22Rv1 (cell line): Measurements from ENCODE around the gene NOBOX.

Source experiments
- H3K27ac ChIP-seq: fragments of 450-650 bp; 2 replicates; pipeline ENCODE4 v1.5.1; 2017
- ZFX ChIP-seq: fragments of 450-650 bp; IDR thresholded peaks from 2 replicates; pipeline ENCODE4 v1.6.1; 2017; ENCODE audit warnings: antibody characterized with exemption, borderline replicate concordance
- TF ChIP-seq, protein P1 (sequence below): fragments of 450-650 bp; IDR thresholded peaks from 2 replicates; pipeline ENCODE4 v1.5.1; 2017; ENCODE audit warnings: mild to moderate bottlenecking

Gene NOBOX

DNA sequence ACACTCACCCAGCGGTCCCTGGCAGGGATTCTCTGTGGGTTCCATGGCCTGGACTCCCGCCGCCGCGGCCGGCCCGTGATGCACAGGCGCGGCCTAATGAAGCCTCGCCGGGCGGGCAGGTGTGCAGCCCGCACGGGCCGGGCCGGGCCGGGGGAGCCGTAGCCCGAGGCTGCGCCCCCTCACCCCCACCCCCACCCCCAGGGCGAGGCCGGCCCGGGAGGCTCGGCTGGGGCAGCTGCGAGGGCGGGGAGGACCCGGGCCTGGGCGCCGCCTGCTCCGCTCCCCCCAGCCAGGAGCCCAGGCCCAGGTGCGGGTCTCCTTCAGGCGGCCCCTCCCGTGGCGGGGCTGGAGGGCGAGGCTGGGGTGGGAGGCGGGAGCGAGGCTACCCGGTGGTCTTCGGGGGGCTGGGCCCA is at the start of gene NOBOX:
NOBOX (minus strand) TSS at position 45 of the 413 bp plus-strand sequence.
- no peak for TF ChIP-seq ZFX
- TF ChIP-seq, protein P1, sequence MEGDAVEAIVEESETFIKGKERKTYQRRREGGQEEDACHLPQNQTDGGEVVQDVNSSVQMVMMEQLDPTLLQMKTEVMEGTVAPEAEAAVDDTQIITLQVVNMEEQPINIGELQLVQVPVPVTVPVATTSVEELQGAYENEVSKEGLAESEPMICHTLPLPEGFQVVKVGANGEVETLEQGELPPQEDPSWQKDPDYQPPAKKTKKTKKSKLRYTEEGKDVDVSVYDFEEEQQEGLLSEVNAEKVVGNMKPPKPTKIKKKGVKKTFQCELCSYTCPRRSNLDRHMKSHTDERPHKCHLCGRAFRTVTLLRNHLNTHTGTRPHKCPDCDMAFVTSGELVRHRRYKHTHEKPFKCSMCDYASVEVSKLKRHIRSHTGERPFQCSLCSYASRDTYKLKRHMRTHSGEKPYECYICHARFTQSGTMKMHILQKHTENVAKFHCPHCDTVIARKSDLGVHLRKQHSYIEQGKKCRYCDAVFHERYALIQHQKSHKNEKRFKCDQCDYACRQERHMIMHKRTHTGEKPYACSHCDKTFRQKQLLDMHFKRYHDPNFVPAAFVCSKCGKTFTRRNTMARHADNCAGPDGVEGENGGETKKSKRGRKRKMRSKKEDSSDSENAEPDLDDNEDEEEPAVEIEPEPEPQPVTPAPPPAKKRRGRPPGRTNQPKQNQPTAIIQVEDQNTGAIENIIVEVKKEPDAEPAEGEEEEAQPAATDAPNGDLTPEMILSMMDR, result no peak
- no peak within 1 kb of the TSS for H3K27ac ChIP-seq

DNA sequence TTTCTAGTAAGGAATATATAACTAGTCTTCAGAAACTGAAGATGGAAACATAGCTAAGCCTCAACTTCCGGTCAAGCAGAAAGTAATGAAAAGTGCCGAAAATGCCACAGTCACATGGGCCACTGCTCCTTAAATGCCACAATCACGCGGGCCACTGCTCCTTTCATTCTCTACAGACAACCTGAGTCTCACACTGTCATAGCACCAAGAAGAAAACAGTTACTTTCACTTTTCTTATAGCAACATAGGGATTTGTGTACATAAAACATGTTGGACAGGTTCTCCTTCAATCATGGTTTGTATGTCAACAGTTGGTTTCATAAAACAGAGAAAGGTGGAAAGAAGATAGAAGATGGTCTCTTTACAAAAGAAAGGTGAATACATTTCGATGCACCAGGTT is 48.6 kb upstream of the NOBOX start:
- H3K27ac ChIP-seq, result no peak overlapping the region
- TF ChIP-seq, protein P1, result no peak
- TF ChIP-seq ZFX, result no peak

DNA sequence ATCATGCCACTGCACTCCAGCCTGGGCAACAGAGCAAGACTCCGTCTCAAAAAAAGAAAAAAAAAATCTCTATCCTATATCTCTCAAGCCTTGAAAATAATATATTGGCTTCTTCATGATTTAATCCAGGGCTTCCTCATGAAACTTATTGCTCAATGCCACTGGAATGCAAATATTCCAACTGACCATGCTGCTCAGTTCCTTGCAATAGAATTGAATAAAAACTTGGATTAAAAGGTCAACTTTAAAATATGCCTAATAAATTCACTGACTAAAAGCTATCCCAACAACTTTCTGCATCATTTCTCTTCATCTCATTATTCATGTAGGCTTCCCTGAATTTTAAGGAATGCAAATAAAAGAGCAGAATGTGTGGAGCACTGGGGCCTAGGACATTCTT is 42.1 kb upstream of the NOBOX start:
- TF ChIP-seq, protein P1, result no peak
- no peak for TF ChIP-seq ZFX
- no peak overlapping the region for H3K27ac ChIP-seq

DNA sequence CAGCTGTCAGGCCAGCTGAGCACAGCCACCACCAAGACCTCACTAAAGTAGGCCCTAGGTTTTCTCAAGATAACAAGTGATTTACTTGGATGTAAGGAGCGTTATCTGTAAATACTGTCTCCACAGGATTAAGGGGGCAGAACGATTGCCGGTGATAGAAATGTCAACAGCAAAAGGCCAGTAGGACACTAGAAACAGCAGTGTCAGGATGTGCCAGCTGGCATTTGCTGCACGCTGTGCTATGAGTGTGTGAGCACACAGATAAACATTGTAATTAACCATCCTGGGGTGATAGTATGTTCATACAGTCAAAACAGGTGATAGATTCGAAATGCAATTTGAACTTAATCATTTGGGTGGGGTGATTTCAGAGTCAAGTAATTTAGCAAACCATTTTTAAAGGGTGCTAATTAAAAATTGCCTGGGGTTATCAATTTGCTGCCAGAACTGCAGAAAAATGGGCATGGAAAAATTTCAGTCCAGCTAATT is 36.3 kb upstream of the NOBOX start:
- TF ChIP-seq ZFX, result no peak
- TF ChIP-seq, protein P1, result no peak

DNA sequence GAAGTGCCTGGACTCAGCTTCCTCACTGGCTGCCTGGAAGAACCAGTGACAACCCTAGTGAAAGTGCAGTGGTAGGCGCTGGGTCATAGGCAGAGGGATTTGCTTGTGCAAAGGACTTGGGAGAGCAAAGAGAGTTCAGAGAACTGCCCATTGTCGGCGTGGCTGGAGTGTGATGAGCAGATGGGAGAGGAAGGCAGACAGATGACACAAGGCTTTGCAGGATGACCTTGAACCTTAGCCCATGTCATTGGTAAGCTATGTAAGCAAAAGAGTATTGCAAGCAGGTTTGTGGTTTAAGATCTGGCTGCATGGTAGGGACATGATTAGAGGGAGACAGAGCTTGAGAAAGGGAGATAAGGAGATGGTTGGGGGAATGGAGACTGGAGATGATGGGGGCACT is 35.3 kb upstream of the NOBOX start:
- no peak for TF ChIP-seq ZFX
- TF ChIP-seq, protein P1, result no peak
- H3K27ac ChIP-seq, result no peak overlapping the region

More for the DNA sequence above, 36.3 kb upstream of the NOBOX start:
- H3K27ac ChIP-seq, result no peak overlapping the region

DNA sequence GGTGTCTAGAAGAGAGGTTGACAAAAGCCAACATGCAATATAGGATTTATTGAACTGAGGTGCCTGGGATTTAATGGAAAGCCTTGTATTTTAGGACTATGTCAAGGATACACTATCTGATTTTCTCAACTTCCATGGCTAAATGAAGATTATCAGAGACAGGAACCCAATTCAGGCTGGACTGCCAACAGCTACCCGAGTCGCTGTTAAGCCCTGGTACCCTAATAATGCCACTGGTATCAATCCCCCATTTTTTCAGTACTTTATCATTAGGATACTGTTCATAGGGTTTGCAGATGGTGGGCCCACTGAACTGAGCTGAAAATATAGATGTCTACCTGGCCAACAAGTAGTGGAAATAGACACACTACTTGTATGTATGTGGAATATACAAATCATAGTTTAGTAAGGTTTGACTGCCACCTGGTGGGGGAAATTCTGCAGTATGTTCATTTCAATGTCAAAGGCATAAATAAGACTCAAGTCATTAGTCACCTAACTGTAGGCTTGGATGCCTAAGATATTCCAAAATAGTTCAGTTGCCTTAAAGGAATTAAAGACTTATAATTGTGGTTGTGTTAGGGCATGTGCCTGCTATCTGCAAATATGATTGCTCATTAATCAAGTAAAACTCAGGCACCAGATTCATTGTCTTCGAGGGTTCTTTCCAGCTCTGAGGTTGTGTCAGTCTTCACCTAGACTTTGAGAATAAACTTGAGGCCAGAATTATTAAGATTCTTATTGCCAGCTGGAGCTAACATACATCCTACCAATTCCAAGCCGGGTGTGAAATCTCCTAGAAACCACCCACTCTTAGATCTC is 34.1 kb upstream of the NOBOX start:
- TF ChIP-seq, protein P1, result peak; percentile 84
- no peak for TF ChIP-seq ZFX
- H3K27ac ChIP-seq, result no peak overlapping the region

DNA sequence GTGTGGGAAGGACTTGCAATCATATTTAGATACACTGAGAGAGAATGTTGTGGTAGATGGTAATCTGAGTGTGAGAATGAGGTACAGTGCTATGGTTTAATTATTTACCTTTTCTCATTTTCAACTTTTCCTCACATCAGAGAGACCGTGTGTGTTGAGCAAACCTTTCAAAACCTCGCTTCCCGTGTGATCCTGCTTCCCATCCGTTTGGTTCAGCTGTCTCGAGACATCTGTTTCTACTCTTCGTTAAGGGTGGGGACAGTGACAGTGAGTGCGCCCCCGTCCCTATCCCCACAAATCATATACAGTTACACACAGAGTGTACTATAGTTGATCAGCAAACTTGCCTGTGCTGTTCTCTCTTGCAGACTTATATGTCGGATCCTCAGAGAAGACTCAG is 33.0 kb upstream of the NOBOX start:
- no peak for TF ChIP-seq ZFX
- TF ChIP-seq, protein P1, result no peak
- no peak overlapping the region for H3K27ac ChIP-seq
